ENCODE data around the gene LIN7C.

LIN7C gene, protein sequence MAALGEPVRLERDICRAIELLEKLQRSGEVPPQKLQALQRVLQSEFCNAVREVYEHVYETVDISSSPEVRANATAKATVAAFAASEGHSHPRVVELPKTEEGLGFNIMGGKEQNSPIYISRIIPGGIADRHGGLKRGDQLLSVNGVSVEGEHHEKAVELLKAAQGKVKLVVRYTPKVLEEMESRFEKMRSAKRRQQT

DNA sequence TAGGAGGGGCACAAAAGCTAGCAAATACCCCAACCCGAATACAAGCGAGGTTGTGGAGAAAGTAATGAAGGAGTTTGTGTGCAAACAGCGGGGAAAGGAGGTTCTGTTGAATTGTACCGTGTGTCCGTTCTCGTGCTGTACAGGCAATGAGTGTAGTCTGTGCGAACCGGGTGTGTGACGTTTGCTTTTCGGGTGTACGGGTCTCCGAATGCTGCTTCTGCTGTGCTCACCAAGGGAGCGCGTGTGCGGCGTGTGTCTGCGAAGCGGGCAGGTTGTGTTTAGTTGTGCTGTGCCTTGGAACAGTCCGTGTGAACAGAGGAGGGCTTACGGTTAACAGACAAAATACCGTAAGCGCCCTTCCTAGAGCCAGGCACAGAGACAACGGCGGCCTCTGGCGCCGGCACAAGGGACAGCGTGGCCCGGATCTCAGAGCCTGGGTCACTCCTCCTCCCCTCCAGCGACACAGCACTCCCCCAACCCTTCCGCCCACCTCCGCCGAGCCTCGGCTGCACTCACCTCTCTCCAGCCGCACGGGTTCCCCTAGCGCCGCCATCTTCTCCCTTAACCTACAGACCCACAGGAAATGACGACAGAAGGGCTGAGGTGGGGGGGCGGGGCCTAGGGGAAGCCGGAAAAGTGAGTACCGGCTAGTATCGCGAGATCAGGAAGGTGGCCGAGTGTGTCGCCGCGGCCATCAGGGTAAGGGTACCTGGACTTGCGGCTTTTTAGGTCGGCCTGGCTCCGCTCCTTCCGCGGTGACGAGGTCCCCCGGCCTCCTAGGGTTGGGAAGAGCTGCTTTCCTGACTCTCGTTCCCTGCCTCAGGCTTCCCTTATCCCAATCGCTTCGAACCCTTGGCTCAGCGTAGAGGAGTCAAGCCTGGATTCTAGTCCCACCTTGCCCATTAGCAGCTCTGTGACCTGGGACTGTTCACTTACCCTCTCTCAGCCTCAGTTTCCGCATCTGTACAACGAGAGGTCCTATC, at the start of gene LIN7C:
TSS of gene LIN7C (minus strand) at position 570 of the 983 bp plus-strand sequence. CDS start at position 553, 17 bp downstream.
- peak within 1 kb of the TSS; percentile 97 for H3K4me2 ChIP-seq
- peak within 1 kb of the TSS; percentile 95 for H3K27ac ChIP-seq
- H3K9me3 ChIP-seq = no peaks in the 10 kb centered on the region
- peaks cover 43% of the 10 kb centered on the region; the same call in 1 of the 2 replicates for H4K20me1 ChIP-seq
- H3K4me3 ChIP-seq = peak within 1 kb of the TSS; percentile 92
- H3K9ac ChIP-seq = peak within 1 kb of the TSS; percentile 98
- peaks cover 22% of the 10 kb centered on the region for H3K4me1 ChIP-seq
- TF ChIP-seq Cebpa-rat (IDR thresholded peaks at IDR 0.05) = no peak
- H3K36me3 ChIP-seq = peaks cover 21% of the 10 kb centered on the region
- H3K27me3 ChIP-seq = no peaks in the 10 kb centered on the region

DNA sequence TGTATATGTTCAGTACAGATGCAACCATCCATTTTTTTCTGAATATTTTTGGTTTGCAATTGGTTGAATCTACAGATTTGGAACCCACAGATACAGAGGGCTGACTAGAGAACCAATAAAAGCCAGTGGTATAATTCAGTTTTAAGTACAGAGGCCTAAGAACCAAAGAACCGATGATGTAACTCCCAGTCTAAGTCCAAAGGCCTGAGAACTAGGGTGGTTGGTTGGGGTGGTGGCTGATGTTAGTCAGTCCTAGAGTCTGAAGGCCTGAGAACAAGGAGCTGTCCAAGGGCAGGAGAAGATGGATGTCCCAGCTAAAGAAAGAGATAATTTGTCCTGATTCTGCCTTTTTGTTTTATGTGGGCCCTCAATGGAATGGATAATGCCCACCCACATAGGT, 48.7 kb upstream of the LIN7C start:
- H3K4me2 ChIP-seq = no peak overlapping the region
- H3K27me3 ChIP-seq = no peaks in the 10 kb centered on the region
- H4K20me1 ChIP-seq = no peaks in the 10 kb centered on the region
- no peak overlapping the region for H3K4me3 ChIP-seq
- H3K4me1 ChIP-seq = no peaks in the 10 kb centered on the region
- TF ChIP-seq Cebpa-rat (IDR thresholded peaks at IDR 0.05) = no peak
- H3K27ac ChIP-seq = no peak overlapping the region
- no peak overlapping the region for H3K9ac ChIP-seq
- no peaks in the 10 kb centered on the region for H3K36me3 ChIP-seq
- H3K9me3 ChIP-seq = no peaks in the 10 kb centered on the region

DNA sequence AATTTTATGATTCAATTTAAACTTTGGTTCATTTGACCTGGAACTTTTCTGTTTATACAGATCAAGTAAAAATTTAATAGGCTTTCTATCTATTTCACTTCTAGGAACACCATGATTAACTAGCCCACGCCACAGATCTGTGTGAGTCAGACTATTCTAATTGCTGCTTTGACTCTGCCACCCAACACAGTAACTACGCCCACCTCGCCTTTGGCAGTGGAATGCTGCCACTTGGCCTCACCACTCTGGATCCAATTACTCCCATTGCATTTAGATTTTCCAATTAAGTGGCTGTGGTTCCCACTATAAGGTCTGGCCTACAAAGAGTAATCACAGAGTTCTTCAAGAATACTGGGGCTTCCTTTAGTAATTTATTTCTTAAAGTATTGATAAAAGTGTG, 46.6 kb upstream of the LIN7C start:
- Histone ChIP-seq H3K4me1 (no peaks in the 10 kb centered on the region), H3K9ac (no peak overlapping the region), H3K27ac (no peak overlapping the region), H4K20me1 (no peaks in the 10 kb centered on the region), H3K9me3 (no peaks in the 10 kb centered on the region), H3K36me3 (no peaks in the 10 kb centered on the region), H3K4me2 (no peak overlapping the region), H3K27me3 (no peaks in the 10 kb centered on the region), H3K4me3 (no peak overlapping the region)
- TF ChIP-seq Cebpa-rat (IDR thresholded peaks at IDR 0.05) = no peak

DNA sequence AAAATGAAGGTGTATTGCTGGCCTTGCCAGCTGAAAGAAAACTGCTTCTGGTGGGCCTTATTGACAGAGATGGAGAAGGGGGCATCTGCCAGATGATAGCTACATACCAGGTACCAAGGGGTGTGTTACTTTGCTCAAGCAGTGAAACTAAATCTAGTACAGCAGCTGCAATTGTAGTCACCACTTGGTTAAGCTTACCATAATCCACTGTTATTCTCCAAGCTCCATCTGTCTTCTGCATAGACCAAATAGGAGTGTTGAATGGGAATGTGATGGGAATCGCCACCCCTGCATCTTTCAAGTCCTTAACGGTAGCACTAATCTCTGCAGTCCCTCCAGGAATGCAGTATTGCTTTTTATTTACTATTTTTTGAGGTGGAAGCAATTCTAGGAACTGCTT, 45.8 kb upstream of the LIN7C start:
- Histone ChIP-seq H3K27ac (no peak overlapping the region), H3K9me3 (no peaks in the 10 kb centered on the region), H3K9ac (no peak overlapping the region), H3K4me3 (no peak overlapping the region), H3K36me3 (no peaks in the 10 kb centered on the region), H3K27me3 (no peaks in the 10 kb centered on the region), H3K4me2 (no peak overlapping the region), H4K20me1 (no peaks in the 10 kb centered on the region), H3K4me1 (no peaks in the 10 kb centered on the region)
- no peak for TF ChIP-seq Cebpa-rat (IDR thresholded peaks at IDR 0.05)

DNA sequence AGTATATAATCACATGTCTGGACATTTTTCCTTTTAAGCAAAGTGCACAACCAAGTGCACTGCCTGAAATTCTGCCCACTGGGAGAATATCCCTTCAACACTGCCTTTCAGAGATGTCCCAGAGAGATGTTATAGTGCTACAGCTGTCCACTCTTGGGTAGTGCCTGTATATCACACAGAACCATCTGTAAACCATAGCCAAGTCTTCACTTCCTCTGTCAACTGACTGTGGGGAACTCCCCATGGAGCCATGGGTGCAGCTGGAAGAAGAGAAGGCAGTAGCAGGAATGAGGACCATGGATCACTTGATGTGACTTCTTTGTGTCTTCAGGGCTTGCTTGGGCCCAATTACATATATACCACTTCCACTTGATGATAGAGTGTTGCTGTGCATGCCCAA, 44.6 kb upstream of the LIN7C start:
- H3K4me3 ChIP-seq = no peak overlapping the region
- no peaks in the 10 kb centered on the region for H3K36me3 ChIP-seq
- H3K27me3 ChIP-seq = no peaks in the 10 kb centered on the region
- no peak overlapping the region for H3K4me2 ChIP-seq
- no peak for TF ChIP-seq Cebpa-rat (IDR thresholded peaks at IDR 0.05)
- H4K20me1 ChIP-seq = no peaks in the 10 kb centered on the region
- no peaks in the 10 kb centered on the region for H3K4me1 ChIP-seq
- H3K9me3 ChIP-seq = no peaks in the 10 kb centered on the region
- H3K9ac ChIP-seq = no peak overlapping the region
- H3K27ac ChIP-seq = no peak overlapping the region

DNA sequence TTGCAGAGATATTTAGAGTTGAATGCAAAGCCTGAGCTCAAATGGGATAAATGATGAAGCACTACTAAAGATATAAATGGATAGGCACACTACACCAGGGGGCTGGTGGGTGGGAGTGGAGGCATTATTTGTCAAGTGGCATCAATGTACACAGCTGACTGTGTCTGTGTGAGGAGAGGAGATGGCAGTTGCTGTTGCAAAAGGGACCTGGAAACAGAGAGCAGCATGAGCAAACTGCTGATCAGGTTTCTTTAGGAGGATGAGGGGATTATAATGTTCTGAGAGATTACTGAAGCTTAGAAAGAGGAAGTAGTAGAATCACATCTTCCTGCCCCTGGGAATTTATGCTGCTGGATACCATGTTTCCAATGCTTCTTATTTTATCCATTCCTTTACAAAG, 39.4 kb upstream of the LIN7C start:
- no peak for TF ChIP-seq Cebpa-rat (IDR thresholded peaks at IDR 0.05)
- Histone ChIP-seq H3K4me3 (no peak overlapping the region), H3K4me2 (no peak overlapping the region), H3K9me3 (no peaks in the 10 kb centered on the region), H3K9ac (no peak overlapping the region), H3K27ac (no peak overlapping the region), H4K20me1 (no peaks in the 10 kb centered on the region), H3K27me3 (no peaks in the 10 kb centered on the region), H3K4me1 (0 out of 2 replicates have a peak, but pooled peaks cover 5% of the 10 kb centered on the region), H3K36me3 (no peaks in the 10 kb centered on the region)

DNA sequence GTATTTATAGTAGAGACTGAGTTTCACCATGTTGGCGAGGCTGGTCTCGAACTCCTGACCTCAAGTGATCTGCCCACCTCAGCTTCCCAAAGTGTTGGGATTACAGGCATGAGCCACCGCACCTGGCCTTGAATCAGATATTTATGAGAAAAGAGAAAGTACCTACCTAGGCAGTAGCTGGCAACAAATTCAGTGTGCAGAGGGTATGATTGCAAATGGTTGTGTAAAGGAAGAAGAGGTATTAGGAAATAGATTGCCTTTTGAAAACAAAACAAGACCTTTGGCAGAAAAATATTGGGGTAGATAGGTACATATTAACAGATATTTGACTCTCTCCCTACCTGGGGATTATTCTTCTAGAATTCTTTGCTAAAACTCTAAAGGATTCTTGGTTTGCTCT, 38.5 kb upstream of the LIN7C start:
- no peak for TF ChIP-seq Cebpa-rat (IDR thresholded peaks at IDR 0.05)
- no peaks in the 10 kb centered on the region for H3K27me3 ChIP-seq
- no peak overlapping the region for H3K9ac ChIP-seq
- H4K20me1 ChIP-seq = no peaks in the 10 kb centered on the region
- no peaks in the 10 kb centered on the region for H3K36me3 ChIP-seq
- H3K4me2 ChIP-seq = no peak overlapping the region
- no peak overlapping the region for H3K4me3 ChIP-seq
- no peaks in the 10 kb centered on the region for H3K9me3 ChIP-seq
- H3K4me1 ChIP-seq = 0 out of 2 replicates have a peak, but pooled peaks cover 5% of the 10 kb centered on the region
- H3K27ac ChIP-seq = no peak overlapping the region

DNA sequence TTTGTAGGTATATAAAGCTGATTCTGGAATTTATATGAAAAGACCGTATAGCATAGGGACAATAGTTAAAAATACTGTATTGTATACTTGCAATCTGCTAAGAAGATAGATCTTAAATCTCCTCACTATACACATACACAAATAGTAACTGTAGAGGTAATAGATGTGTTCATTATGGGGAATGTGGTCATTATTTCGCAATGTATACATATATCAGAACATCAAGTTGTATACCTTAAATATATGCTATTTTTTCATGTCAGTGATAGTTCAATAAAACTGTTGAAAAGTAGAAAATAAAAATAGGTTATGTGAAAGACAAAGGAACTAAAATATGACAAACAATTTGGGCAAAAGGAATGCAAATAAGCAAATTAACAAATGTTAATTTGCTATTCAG, 35.2 kb upstream of the LIN7C start:
- no peaks in the 10 kb centered on the region for H3K27me3 ChIP-seq
- H3K4me1 ChIP-seq = 0 out of 2 replicates have a peak, but pooled peaks cover 5% of the 10 kb centered on the region
- no peak overlapping the region for H3K4me2 ChIP-seq
- no peak overlapping the region for H3K4me3 ChIP-seq
- no peak for TF ChIP-seq Cebpa-rat (IDR thresholded peaks at IDR 0.05)
- H3K9ac ChIP-seq = no peak overlapping the region
- no peaks in the 10 kb centered on the region for H3K9me3 ChIP-seq
- no peaks in the 10 kb centered on the region for H4K20me1 ChIP-seq
- no peak overlapping the region for H3K27ac ChIP-seq
- H3K36me3 ChIP-seq = no peaks in the 10 kb centered on the region

DNA sequence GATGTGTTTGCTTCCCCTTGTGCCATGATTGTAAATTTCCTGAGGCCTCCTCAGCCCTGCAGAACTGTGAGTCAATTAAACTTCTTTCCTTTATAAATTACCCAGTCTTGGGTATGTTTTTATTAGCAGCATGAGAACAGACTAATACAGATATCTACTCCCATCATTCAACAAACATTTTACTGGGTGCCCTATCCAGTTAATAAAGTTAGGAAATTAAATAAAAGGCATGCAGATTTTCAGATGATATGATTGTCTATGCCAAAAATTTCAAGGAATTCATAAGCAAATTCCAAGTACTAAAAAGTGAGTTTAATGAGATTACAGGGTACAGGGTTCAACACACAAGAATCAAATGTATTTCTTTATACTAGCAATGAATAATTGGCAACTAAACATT, 33.5 kb upstream of the LIN7C start:
- Histone ChIP-seq H3K4me1 (no peaks in the 10 kb centered on the region), H4K20me1 (no peaks in the 10 kb centered on the region), H3K27me3 (no peaks in the 10 kb centered on the region), H3K4me3 (no peak overlapping the region), H3K9ac (no peak overlapping the region), H3K9me3 (no peaks in the 10 kb centered on the region), H3K4me2 (no peak overlapping the region), H3K36me3 (no peaks in the 10 kb centered on the region), H3K27ac (no peak overlapping the region)
- TF ChIP-seq Cebpa-rat (IDR thresholded peaks at IDR 0.05) = no peak

DNA sequence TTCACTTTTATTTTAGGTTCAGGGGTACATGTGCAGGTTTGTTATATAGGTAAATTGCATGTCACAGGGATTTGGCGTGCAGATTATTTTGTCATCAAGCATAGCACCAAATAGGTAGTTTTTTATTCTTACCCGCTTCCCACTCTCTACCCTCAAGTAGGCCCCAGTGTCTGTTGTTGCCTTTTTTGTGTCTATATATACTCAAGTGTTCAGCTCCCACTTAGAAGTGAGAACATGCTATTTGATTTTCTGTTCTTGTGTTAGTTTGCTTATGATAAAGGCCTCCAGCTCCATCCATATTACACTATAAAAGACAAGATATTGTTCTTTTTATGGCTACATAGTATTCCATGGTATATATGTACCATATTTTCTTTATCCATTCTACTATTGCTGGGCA, 28.5 kb upstream of the LIN7C start:
- Histone ChIP-seq H4K20me1 (no peaks in the 10 kb centered on the region), H3K36me3 (no peaks in the 10 kb centered on the region), H3K4me2 (no peak overlapping the region), H3K4me3 (no peak overlapping the region), H3K4me1 (peaks cover 11% of the 10 kb centered on the region), H3K27ac (no peak overlapping the region), H3K27me3 (no peaks in the 10 kb centered on the region), H3K9me3 (no peaks in the 10 kb centered on the region), H3K9ac (no peak overlapping the region)
- no peak for TF ChIP-seq Cebpa-rat (IDR thresholded peaks at IDR 0.05)
